IMR-90 (cell line): ENCODE results near the gene MAML2. TPM values are rescaled to one million over a fixed set of nuclear protein-coding genes. Genes with fewer than 3 reads are reported as not detected.

Source experiments
- ATAC-seq: fragments of 200-7000 bp; cut with Tn5 transposase; 2 replicates; pipeline ENCODE4 v1.9.1; 2020; ENCODE audit warnings: low read depth, mild to moderate bottlenecking, moderate library complexity
- BruUV-seq: library from RNA; stranded (reverse); fragments of 400-500 nt; replicated peaks from 2 replicates; lab custom pipeline; 2021; lab: Mats Ljungman, UMichigan
- CTCF ChIA-PET: fragments of 300-600 bp; formaldehyde crosslinking; extraction: SDS; loops from one replicate; lab custom pipeline; 2021; ENCODE audit warnings: antibody characterized with exemption; lab: Yijun Ruan, JAX
- POLR2A ChIA-PET: fragments of 300-600 bp; sonication (Branson Sonifier 250); formaldehyde crosslinking; loops from one replicate; lab custom pipeline; 2022; ENCODE audit warnings: antibody characterized with exemption; ENCODE audit not compliant: unreplicated experiment; lab: Charles Lee
- DNase-seq: peaks from one replicate; pipeline ENCODE4 v3.0.0; 2013
- H2AFZ ChIP-seq: replicated peaks from 2 replicates; pipeline ENCODE3; 2013; ENCODE audit warnings: low read length, mild to moderate bottlenecking; ENCODE audit not compliant: poor library complexity
- H2AK5ac ChIP-seq: 2 replicates; pipeline ENCODE4 v1.6.1; 2013; ENCODE audit warnings: low read depth, low read length, inconsistent platforms
- H2AK9ac ChIP-seq: replicated peaks from 2 replicates; pipeline ENCODE3; 2013; ENCODE audit warnings: mild to moderate bottlenecking, low read depth, low read length, moderate library complexity; ENCODE audit not compliant: poor library complexity
- H2BK120ac ChIP-seq: 2 replicates; pipeline ENCODE4 v1.6.1; 2013; ENCODE audit warnings: low read depth, low read length, inconsistent platforms
- H2BK15ac ChIP-seq: 3 replicates; pipeline ENCODE4 v1.6.1; 2013; ENCODE audit warnings: low read depth, low read length, inconsistent platforms
- H2BK20ac ChIP-seq: 2 replicates; pipeline ENCODE4 v1.6.1; 2013; ENCODE audit warnings: low read depth, mild to moderate bottlenecking, inconsistent platforms, low read length, moderate library complexity
- H2BK5ac ChIP-seq: 2 replicates; pipeline ENCODE4 v1.6.1; 2013; ENCODE audit warnings: mild to moderate bottlenecking, low read depth, low read length, inconsistent platforms; ENCODE audit not compliant: poor library complexity, severe bottlenecking
- H3K14ac ChIP-seq: replicated peaks from 2 replicates; pipeline ENCODE4 v1.6.1; 2013; ENCODE audit warnings: low read depth, low read length, inconsistent platforms
- H3K18ac ChIP-seq: 2 replicates; pipeline ENCODE4 v1.6.1; 2013; ENCODE audit warnings: low read depth, low read length, control low read depth
- H3K23ac ChIP-seq: 2 replicates; pipeline ENCODE4 v1.6.1; 2013; ENCODE audit warnings: low read depth, low read length, inconsistent platforms
- H3K27ac ChIP-seq: 2 replicates; pipeline ENCODE4 v1.5.1; 2013; ENCODE audit warnings: mild to moderate bottlenecking, control low read depth, low read length; ENCODE audit not compliant: insufficient read depth
- H3K27me3 ChIP-seq: 2 replicates; pipeline ENCODE4 v1.6.1; 2013; ENCODE audit warnings: low read length; ENCODE audit not compliant: control insufficient read depth, insufficient read depth
- H3K36me3 ChIP-seq: 2 replicates; pipeline ENCODE4 v1.6.1; 2013; ENCODE audit warnings: low read length, mixed read lengths; ENCODE audit not compliant: control insufficient read depth, insufficient read depth
- H3K4ac ChIP-seq: 2 replicates; pipeline ENCODE4 v1.6.1; 2013; ENCODE audit warnings: low read depth, low read length, inconsistent platforms
- H3K4me1 ChIP-seq: 2 replicates; pipeline ENCODE4 v1.6.1; 2013; ENCODE audit warnings: low read length, mixed read lengths; ENCODE audit not compliant: control insufficient read depth, insufficient read depth
- H3K4me2 ChIP-seq: 2 replicates; pipeline ENCODE4 v1.6.1; 2013; ENCODE audit warnings: low read depth, mild to moderate bottlenecking, control low read depth, low read length, moderate library complexity
- H3K4me3 ChIP-seq: 2 replicates; pipeline ENCODE4 v1.5.1; 2013; ENCODE audit warnings: low read depth, mild to moderate bottlenecking, control low read depth, low read length, moderate library complexity; ENCODE audit not compliant: insufficient read depth
- H3K56ac ChIP-seq: 2 replicates; pipeline ENCODE4 v1.6.1; 2013; ENCODE audit warnings: low read length, inconsistent platforms; ENCODE audit not compliant: insufficient read depth; ENCODE audit errors: extremely low read depth
- H3K79me1 ChIP-seq, 2 experiments: 2 replicates each; pipeline ENCODE4 v1.6.1; 2013; ENCODE audit warnings: low read length in 2 of 2, inconsistent platforms in 1 of 2, low read depth in 1 of 2
- H3K9ac ChIP-seq: 2 replicates; pipeline ENCODE4 v1.6.1; 2013; ENCODE audit warnings: low read depth, low read length, control low read depth
- H3K9me1 ChIP-seq: 2 replicates; pipeline ENCODE4 v1.6.1; 2013; ENCODE audit warnings: low read length, inconsistent platforms; ENCODE audit not compliant: insufficient read depth
- H3K9me3 ChIP-seq: 2 replicates; pipeline ENCODE4 v1.6.1; 2013; ENCODE audit warnings: low read length; ENCODE audit not compliant: control insufficient read depth, insufficient read depth
- H4K20me1 ChIP-seq: 2 replicates; pipeline ENCODE4 v1.6.1; 2013; ENCODE audit warnings: low read length, inconsistent platforms; ENCODE audit not compliant: insufficient read depth
- H4K5ac ChIP-seq: 2 replicates; pipeline ENCODE4 v1.6.1; 2013; ENCODE audit warnings: mild to moderate bottlenecking, low read depth, low read length, control low read depth
- H4K8ac ChIP-seq, 2 experiments: 2 replicates each; pipeline ENCODE4 v1.6.1; 2013; ENCODE audit warnings: low read depth in 2 of 2, low read length in 2 of 2, control low read depth in 1 of 2, inconsistent platforms in 1 of 2
- H4K91ac ChIP-seq: 2 replicates; pipeline ENCODE4 v1.6.1; 2013; ENCODE audit warnings: low read depth, low read length, inconsistent platforms; ENCODE audit not compliant: insufficient read depth
- BHLHE40 ChIP-seq: fragments of 150-350 bp; IDR thresholded peaks from 2 replicates; pipeline ENCODE4 v1.6.1; 2016; ENCODE audit warnings: mild to moderate bottlenecking, low read depth, low read length
- CEBPB ChIP-seq: IDR thresholded peaks from 2 replicates; pipeline ENCODE4 v1.6.1; 2012; ENCODE audit warnings: low read depth, low read length, improper control_type of control experiment
- CHD1 ChIP-seq: IDR thresholded peaks from 2 replicates; pipeline ENCODE4 v1.6.1; 2012; ENCODE audit warnings: low read depth, low read length, improper control_type of control experiment
- CTCF ChIP-seq: conservative IDR thresholded peaks from 2 replicates; pipeline ENCODE4 v1.5.1; 2012; ENCODE audit warnings: mild to moderate bottlenecking, low read depth, low read length, improper control_type of control experiment
- MAFK ChIP-seq: IDR thresholded peaks from 2 replicates; pipeline ENCODE4 v1.6.1; 2012; ENCODE audit warnings: low read depth, low read length, improper control_type of control experiment
- MAZ ChIP-seq: IDR thresholded peaks from 2 replicates; pipeline ENCODE4 v1.6.1; 2012; ENCODE audit warnings: low read depth, mild to moderate bottlenecking, low read length, improper control_type of control experiment, moderate library complexity, borderline replicate concordance
- MXI1 ChIP-seq: IDR thresholded peaks from 2 replicates; pipeline ENCODE4 v1.6.1; 2012; ENCODE audit warnings: low read depth, mild to moderate bottlenecking, low read length, moderate library complexity, borderline replicate concordance
- POLR2A ChIP-seq: IDR thresholded peaks from 2 replicates; pipeline ENCODE4 v1.6.1; 2012; ENCODE audit warnings: mild to moderate bottlenecking, low read depth, low read length
- RAD21 ChIP-seq: IDR thresholded peaks from 2 replicates; pipeline ENCODE4 v1.6.1; 2012; ENCODE audit warnings: low read length, improper control_type of control experiment
- SMC3 ChIP-seq: fragments of 150-350 bp; IDR thresholded peaks from 2 replicates; pipeline ENCODE4 v1.6.1; 2016; ENCODE audit warnings: low read depth, mild to moderate bottlenecking, antibody characterized with exemption, low read length, moderate library complexity
- WGBS, 2 experiments: methylation state at CpG; one replicate each; pipeline versions ENCODE4 v1.1.5 to v1.1.7; 2013; ENCODE audit warnings: missing lambda C conversion rate in 2 of 2; ENCODE audit not compliant: insufficient read length in 1 of 2; ENCODE audit errors: extremely low coverage in 2 of 2; 5-methylcytosine and 5-hydroxymethylcytosine counted together
- dilution Hi-C: fragments of 300-500 bp; cut with HindIII; formaldehyde crosslinking; loops from one replicate; pipeline ENCODE4 v1.14.3; 2018; ENCODE audit warnings: low sequenced_read_pairs; ENCODE audit not compliant: unreplicated experiment
- in situ Hi-C: fragments of 300-500 bp; cut with MboI; formaldehyde crosslinking; loops from 3 replicates; pipeline ENCODE4 v1.14.3; 2019; ENCODE audit warnings: low sequenced_read_pairs, inconsistent platforms, mixed read lengths
- intact Hi-C: fragments of 100-400 bp; cut with micrococcal nuclease; formaldehyde crosslinking; loops from 2 replicates; pipeline ENCODE4 v1.10.0; 2022
- polyA plus RNA-seq, 3 experiments: library from polyadenylated mRNA; depleted of rRNA; stranded (reverse); fragments of >200 nt; gene quantifications; 2 replicates each; pipeline ENCODE4 v1.2.3, GENCODE V29; 2012; ENCODE audit warnings: low replicate concordance in 1 of 3
- total RNA-seq: library from RNA; depleted of rRNA; stranded (reverse); fragments of >200 nt; gene quantifications from 2 replicates; pipeline ENCODE4 v1.2.3, GENCODE V29; 2012

The MAML2 gene
- total and polyA plus RNA-seq, 2 of the 4 experiments (the other 2 are of a cell fraction): 15.0 to 19.5 TPM

DNA sequence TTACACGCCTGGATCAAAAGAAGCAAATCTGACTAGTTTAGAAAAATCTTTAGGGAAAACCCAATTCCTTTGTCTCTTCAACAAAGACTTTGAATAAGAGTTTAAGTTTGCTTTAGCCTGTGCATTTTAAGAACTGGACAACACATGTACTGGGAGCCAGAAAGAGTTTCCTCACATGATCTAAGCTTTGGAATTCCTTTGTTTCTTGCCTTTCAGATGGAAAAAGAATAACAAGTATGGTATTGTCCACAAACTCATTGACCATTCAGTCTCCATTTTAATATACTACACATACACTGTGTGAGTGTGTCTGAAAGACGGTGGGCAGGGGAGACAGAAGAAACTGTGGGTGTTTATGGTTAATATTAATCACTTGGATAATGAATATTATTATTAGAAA, 205.6 kb downstream of the MAML2 start:
- Histone ChIP-seq H3K9me3 (no peaks in the 10 kb centered on the region), H3K14ac (peak overlapping the region; percentile 43; the same call in 1 of the 2 replicates), H3K27ac (peak overlapping the region; percentile 11; the same call in 1 of the 2 replicates), H2AK9ac (no peak overlapping the region), H3K4me1 (0 out of 2 replicates have a peak, but pooled peaks cover 7% of the 10 kb centered on the region), H3K9ac (no peak overlapping the region), H3K36me3 (no peaks in the 10 kb centered on the region), H3K4ac (no peak overlapping the region), H4K5ac (no peak overlapping the region), H4K20me1 (no peaks in the 10 kb centered on the region), H3K27me3 (no peaks in the 10 kb centered on the region), H3K56ac (no peak overlapping the region), H3K4me3 (no peak overlapping the region), H2BK20ac (no peak overlapping the region; the same call in 1 of the 2 replicates), H3K4me2 (peak overlapping the region; percentile 59; the same call in 1 of the 2 replicates), H4K8ac (peak overlapping the region in 1 of 2 experiments; percentile 11; a peak in 1 of 4 replicates), H2AFZ (no peak overlapping the region), H2BK5ac (peak overlapping the region; percentile 0), H2AK5ac (no peak overlapping the region), H2BK15ac (no peak overlapping the region), H4K91ac (no peak overlapping the region), H3K79me1 (peaks cover 26 to 53% of the 10 kb centered on the region in 2 experiments), H3K9me1 (peaks cover 4% of the 10 kb centered on the region; the same call in 1 of the 2 replicates), H3K18ac (no peak overlapping the region), H3K23ac (peak overlapping the region; percentile 48; the same call in 1 of the 2 replicates), H2BK120ac (no peak overlapping the region)
- in situ Hi-C loops (no loop called here), dilution Hi-C loops (no loop called here), intact Hi-C loops (no loop called here)
- ATAC-seq (no peak), DNase-seq (no peak)
- ChIA-PET POLR2A (no interaction called here), CTCF (no interaction called here)
- BruUV-seq: no TSS peak
- no CpG with 5 or more reads among the region's 2 CpGs for WGBS, 2 experiments
- TF ChIP-seq MXI1 (no peak), BHLHE40 (no peak), POLR2A (no peak), MAFK (no peak), MAZ (no peak), CHD1 (no peak), CEBPB (no peak), RAD21 (no peak), SMC3 (no peak), CTCF (no peak)
